HepG2 (cell line): ENCODE data around the gene LMF2. TPM values are rescaled to one million over a fixed set of nuclear protein-coding genes. Genes with fewer than 3 reads are reported as not detected.

Source experiments
- ATAC-seq: fragments of 200-7000 bp; cut with Tn5 transposase; 3 replicates; pipeline ENCODE4 v1.9.1; 2020; ENCODE audit warnings: mild to moderate bottlenecking, moderate library complexity
- BruUV-seq: library from RNA; stranded (reverse); fragments of 400-500 nt; replicated peaks from 2 replicates; lab custom pipeline; 2021; lab: Mats Ljungman, UMichigan
- CTCF ChIA-PET: fragments of 300-600 bp; formaldehyde crosslinking; extraction: SDS; loops from one replicate; lab custom pipeline; 2021; ENCODE audit warnings: low total read pairs, inconsistent platforms, low intra/inter-chr PET ratio; lab: Yijun Ruan, JAX
- POLR2A ChIA-PET: fragments of 350-600 bp; sonication (Branson Sonifier 250); formaldehyde crosslinking; loops from one replicate; lab custom pipeline; 2020; ENCODE audit warnings: antibody characterized with exemption, inconsistent platforms; lab: Yijun Ruan, JAX
- DNase-seq: peaks from one replicate; pipeline ENCODE4 v3.0.0-alpha.2; 2015; ENCODE audit warnings: low spot score
- FAIRE-seq: peaks from 3 replicates; lab custom pipeline; 2011; peaks lifted over from hg19 to GRCh38; lab: Jason Lieb, UNC
- H2AFZ ChIP-seq: one replicate; pipeline ENCODE4 v1.6.1; 2011; ENCODE audit warnings: low read length, inconsistent platforms
- H3K27ac ChIP-seq: fragments of 300-600 bp; 3 replicates; pipeline ENCODE4 v1.8.0; 2011; ENCODE audit warnings: mixed run types, mild to moderate bottlenecking, mixed read lengths, low read length, inconsistent platforms; ENCODE audit not compliant: insufficient read depth; ENCODE audit errors: extremely low read length
- H3K27me3 ChIP-seq, 2 experiments: fragments of 200-600 bp in 1 of 2; 2 replicates in 1 of 2; 3 replicates in 1 of 2; pipeline versions ENCODE4 v1.6.0 to v1.8.0; 2011; ENCODE audit warnings: low read length in 2 of 2, mild to moderate bottlenecking in 2 of 2, moderate library complexity in 2 of 2, inconsistent platforms in 1 of 2; ENCODE audit not compliant: insufficient read depth in 2 of 2, control insufficient read depth in 1 of 2
- H3K36me3 ChIP-seq, 2 experiments: fragments of 200-600 bp in 1 of 2; replicated peaks in 1 of 2; 2 replicates in 1 of 2; 3 replicates in 1 of 2; pipeline versions ENCODE4 v1.5.1 to v1.8.0; 2011; ENCODE audit warnings: low read length in 2 of 2, inconsistent platforms in 1 of 2; ENCODE audit not compliant: insufficient read depth in 2 of 2, control insufficient read depth in 1 of 2
- H3K4me1 ChIP-seq: 2 replicates; pipeline ENCODE4 v1.5.1; 2012; ENCODE audit warnings: low read length, inconsistent platforms; ENCODE audit not compliant: insufficient read depth
- H3K4me2 ChIP-seq: 2 replicates; pipeline ENCODE4 v1.6.0; 2011; ENCODE audit warnings: low read depth, low read length, inconsistent platforms
- H3K4me3 ChIP-seq, 3 experiments: fragments of 200-600 bp in 1 of 3; sonication (generic), shearing (Covaris generic) in 1 of 3; replicated peaks in 1 of 3; 2 replicates each; pipeline ENCODE4 v1.5.1; 2011 to 2016; ENCODE audit warnings: low read length in 3 of 3, inconsistent platforms in 2 of 3, low read depth in 2 of 3, mild to moderate bottlenecking in 2 of 3, control low read depth in 1 of 3, mixed read lengths in 1 of 3; ENCODE audit not compliant: insufficient read depth in 1 of 3
- H3K79me2 ChIP-seq: one replicate; pipeline ENCODE4 v1.6.1; 2011; ENCODE audit warnings: low read length, inconsistent platforms; ENCODE audit not compliant: insufficient read depth
- H3K9ac ChIP-seq: 2 replicates; pipeline ENCODE4 v1.6.0; 2011; ENCODE audit warnings: mild to moderate bottlenecking, low read depth, low read length, inconsistent platforms; ENCODE audit not compliant: insufficient read depth
- H3K9me3 ChIP-seq: 2 replicates; pipeline ENCODE4 v1.5.1; 2012; ENCODE audit warnings: mild to moderate bottlenecking, low read length
- H4K20me1 ChIP-seq: 2 replicates; pipeline ENCODE4 v1.6.0; 2011; ENCODE audit warnings: inconsistent platforms, mild to moderate bottlenecking, low read length, moderate library complexity; ENCODE audit not compliant: insufficient read depth
- AGO2 ChIP-seq: fragments of 200-400 bp; formaldehyde crosslinking; optimal IDR thresholded peaks from 2 replicates; pipeline ENCODE3; 2017; ENCODE audit warnings: mild to moderate bottlenecking, low read depth, low read length, moderate library complexity
- FOXK2 ChIP-seq: fragments of 450-650 bp; IDR thresholded peaks from 2 replicates; pipeline ENCODE4 v1.6.1; 2016
- SP5 ChIP-seq: IDR thresholded peaks from 2 replicates; pipeline ENCODE4 v1.6.1; 2016; ENCODE audit warnings: low read depth, borderline replicate concordance
- ZNF451 ChIP-seq: sonication (generic); formaldehyde crosslinking; IDR thresholded peaks from 2 replicates; pipeline ENCODE4 v1.5.0; 2020; ENCODE audit warnings: mild to moderate bottlenecking, missing genetic modification reagents
- WGBS: methylation state at CpG from one replicate; pipeline ENCODE4 v1.1.6; 2017; ENCODE audit warnings: low lambda C conversion rate; 5-methylcytosine and 5-hydroxymethylcytosine counted together
- in situ Hi-C: cut with HindIII; loops from 2 replicates; pipeline ENCODE4 v1.10.0; 2017; ENCODE audit warnings: low pct_unique_long_range_greater_than_20kb; ENCODE audit not compliant: extremely low pct_ligation_motif_present
- intact Hi-C: fragments of 100-400 bp; cut with micrococcal nuclease; formaldehyde crosslinking; loops from one replicate; pipeline ENCODE4 v1.10.0; 2022; ENCODE audit not compliant: unreplicated experiment
- polyA plus RNA-seq, 8 experiments: library from polyadenylated mRNA; depleted of rRNA in 3 of 8; stranded (reverse) in 7 of 8; unstranded in 1 of 8; fragments of >200 nt; fragmentation: Illumina TruSeq in 4 of 8; extraction: Trizol in 4 of 8; gene quantifications; 2 replicates each; pipeline versions ENCODE4 v1.2.1 to v1.2.3, GENCODE V29; 2011 to 2016; ENCODE audit warnings: low read depth in 4 of 8, missing spikeins in 1 of 8, mixed read lengths in 1 of 8; ENCODE audit not compliant: insufficient read depth in 1 of 8
- total RNA-seq, 5 experiments: library from RNA; depleted of rRNA; stranded (reverse); fragments of >200 nt; fragmentation: Illumina TruSeq; extraction: Trizol; gene quantifications; 2 replicates each; pipeline ENCODE4 v1.2.3, GENCODE V29; 2016; ENCODE audit warnings: low read depth in 1 of 5
- TF ChIP-seq, protein P1 (sequence below): IDR thresholded peaks from 2 replicates; pipeline ENCODE4 v1.6.1; 2012; ENCODE audit warnings: low read length, improper control_type of control experiment
- TF ChIP-seq, protein P2 (sequence below): IDR thresholded peaks from 2 replicates; pipeline ENCODE4 v1.6.1; 2016; ENCODE audit warnings: missing biosample characterization, missing genetic modification reagents, low read depth
- TF ChIP-seq, protein P3 (sequence below): sonication (generic); formaldehyde crosslinking; IDR thresholded peaks from 2 replicates; pipeline ENCODE4 v1.8.0; 2022; ENCODE audit warnings: missing genetic modification reagents, mild to moderate bottlenecking, inconsistent platforms, borderline replicate concordance

The LMF2 gene
- total and polyA plus RNA-seq, 2 of the 13 experiments (the other 11 are each of a cell fraction or from before 2014, with no cell fraction given) = 23.3 to 30.6 TPM

DNA sequence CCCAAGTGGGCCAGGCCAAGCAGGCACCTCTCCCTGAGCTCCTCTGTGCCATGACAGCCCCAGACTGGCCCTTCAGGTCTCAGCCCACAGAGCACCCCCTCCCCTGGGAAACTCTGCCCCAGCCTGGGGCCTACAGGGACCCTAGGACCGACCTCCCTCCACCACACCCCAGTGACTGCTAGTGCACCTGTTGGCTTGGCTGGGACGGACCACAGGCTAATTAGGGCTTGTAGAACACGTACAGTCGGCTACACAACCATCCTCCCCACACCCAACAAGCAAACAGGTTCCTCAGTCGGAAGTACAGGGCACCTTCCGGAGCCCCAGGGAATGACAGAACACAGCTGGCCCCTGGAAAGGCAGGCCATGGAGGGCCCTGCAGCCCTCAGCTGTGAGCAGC lies 37.0 kb downstream of the LMF2 start (continued):
- TF ChIP-seq, protein P1, sequence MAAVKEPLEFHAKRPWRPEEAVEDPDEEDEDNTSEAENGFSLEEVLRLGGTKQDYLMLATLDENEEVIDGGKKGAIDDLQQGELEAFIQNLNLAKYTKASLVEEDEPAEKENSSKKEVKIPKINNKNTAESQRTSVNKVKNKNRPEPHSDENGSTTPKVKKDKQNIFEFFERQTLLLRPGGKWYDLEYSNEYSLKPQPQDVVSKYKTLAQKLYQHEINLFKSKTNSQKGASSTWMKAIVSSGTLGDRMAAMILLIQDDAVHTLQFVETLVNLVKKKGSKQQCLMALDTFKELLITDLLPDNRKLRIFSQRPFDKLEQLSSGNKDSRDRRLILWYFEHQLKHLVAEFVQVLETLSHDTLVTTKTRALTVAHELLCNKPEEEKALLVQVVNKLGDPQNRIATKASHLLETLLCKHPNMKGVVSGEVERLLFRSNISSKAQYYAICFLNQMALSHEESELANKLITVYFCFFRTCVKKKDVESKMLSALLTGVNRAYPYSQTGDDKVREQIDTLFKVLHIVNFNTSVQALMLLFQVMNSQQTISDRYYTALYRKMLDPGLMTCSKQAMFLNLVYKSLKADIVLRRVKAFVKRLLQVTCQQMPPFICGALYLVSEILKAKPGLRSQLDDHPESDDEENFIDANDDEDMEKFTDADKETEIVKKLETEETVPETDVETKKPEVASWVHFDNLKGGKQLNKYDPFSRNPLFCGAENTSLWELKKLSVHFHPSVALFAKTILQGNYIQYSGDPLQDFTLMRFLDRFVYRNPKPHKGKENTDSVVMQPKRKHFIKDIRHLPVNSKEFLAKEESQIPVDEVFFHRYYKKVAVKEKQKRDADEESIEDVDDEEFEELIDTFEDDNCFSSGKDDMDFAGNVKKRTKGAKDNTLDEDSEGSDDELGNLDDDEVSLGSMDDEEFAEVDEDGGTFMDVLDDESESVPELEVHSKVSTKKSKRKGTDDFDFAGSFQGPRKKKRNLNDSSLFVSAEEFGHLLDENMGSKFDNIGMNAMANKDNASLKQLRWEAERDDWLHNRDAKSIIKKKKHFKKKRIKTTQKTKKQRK = no peak
- TF ChIP-seq FOXK2 (no peak), ZNF451 (CRISPR knock-in tag) (no peak), SP5 (CRISPR knock-in tag) (no peak)
- TF ChIP-seq, protein P2, sequence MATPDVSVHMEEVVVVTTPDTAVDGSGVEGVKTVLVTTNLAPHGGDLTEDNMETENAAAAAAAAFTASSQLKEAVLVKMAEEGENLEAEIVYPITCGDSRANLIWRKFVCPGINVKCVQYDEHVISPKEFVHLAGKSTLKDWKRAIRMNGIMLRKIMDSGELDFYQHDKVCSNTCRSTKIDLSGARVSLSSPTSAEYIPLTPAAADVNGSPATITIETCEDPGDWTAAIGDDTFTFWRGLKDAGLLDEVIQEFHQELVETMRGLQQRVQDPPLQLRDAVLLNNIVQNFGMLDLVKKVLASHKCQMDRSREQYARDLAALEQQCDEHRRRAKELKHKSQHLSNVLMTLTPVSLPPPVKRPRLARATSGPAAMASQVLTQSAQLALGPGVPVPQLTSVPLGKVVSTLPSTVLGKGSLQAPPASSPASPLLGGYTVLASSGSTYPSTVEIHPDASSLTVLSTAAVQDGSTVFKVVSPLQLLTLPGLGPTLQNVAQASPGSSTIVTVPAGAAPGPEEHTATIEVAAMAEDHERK = no peak

DNA sequence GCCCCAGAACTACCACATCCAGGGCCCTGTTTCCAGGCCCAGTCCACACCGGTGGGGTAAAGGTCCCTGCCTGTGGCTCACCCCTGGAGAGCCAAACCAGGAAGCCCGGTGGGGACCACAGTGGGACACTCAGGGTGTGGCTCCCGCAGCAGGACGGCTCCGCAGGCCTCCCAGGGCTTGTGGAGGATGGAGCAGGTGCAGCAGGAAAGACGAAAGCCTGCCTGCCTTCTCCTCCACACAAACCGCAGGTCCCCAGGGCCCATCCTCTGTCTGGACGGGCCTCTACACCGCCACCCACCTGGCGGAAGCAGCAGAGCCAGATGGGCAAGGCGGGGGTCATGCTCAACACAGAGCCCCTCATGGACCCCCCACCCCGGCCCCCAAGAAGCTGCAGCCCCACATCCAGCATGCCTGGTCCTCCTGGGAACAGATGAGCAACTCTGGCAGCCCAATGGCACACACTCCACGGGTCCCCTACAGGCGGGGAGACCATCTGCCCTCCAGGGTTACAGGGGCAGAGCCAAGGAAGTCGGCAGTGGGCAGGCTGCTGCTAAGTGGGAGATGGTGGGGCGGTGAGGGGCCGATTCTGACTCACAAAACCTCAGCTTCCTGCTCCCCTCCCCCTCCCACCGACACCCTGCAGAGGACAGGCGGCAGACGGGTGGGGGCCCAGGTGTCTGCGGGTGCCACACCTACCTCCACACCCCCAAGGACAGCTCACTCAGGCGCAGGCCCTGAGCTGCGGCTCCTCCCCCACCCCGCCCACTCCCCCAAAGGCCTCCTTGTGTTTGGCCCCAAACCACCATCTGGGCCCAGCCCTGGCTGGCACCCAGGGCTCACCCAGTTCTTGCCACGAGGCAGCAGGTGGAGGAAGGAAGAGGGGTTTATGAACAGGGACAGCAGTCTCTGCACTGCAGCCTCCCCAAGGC lies 37.9 kb downstream of the LMF2 start:
- no peaks in the 10 kb centered on the region for H3K27me3 ChIP-seq
- FAIRE-seq (no peak), DNase-seq (no peak), ATAC-seq (no peak)
- peaks cover 17 to 29% of the 10 kb centered on the region in 2 experiments; a peak in 4 of 5 replicates for H3K36me3 ChIP-seq
- no peak overlapping the region for H3K4me3 ChIP-seq
- in situ Hi-C loops = no loop called here
- H4K20me1 ChIP-seq = peaks cover 35% of the 10 kb centered on the region
- H3K27ac ChIP-seq = no peak overlapping the region
- 100% methylated on average over 1 of the region's 25 CpGs for WGBS
- H2AFZ ChIP-seq = no peak overlapping the region
- intact Hi-C loops = no loop called here
- no peaks in the 10 kb centered on the region for H3K9me3 ChIP-seq
- H3K9ac ChIP-seq = no peak overlapping the region
- H3K4me1 ChIP-seq = peaks cover 42% of the 10 kb centered on the region
- H3K4me2 ChIP-seq = no peak overlapping the region
- H3K79me2 ChIP-seq = peaks cover 50% of the 10 kb centered on the region
- ChIA-PET CTCF (no interaction called here), POLR2A (no interaction called here)
- TF ChIP-seq AGO2 = peak; percentile 0
- TF ChIP-seq, protein P3, sequence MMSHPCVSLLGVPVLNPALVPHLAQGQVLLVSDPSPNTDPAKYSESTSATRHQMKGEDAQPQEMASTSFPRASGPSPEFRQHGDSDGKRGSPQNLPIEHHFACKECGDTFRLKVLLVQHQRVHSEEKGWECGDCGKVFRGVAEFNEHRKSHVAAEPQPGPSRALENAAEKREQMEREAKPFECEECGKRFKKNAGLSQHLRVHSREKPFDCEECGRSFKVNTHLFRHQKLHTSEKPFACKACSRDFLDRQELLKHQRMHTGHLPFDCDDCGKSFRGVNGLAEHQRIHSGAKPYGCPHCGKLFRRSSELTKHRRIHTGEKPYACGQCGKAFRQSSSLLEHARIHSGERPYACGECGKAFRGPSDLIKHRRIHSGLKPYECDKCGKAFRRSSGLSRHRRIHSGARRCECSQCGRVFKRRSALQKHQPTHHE (CRISPR knock-in tag) = no peak
- BruUV-seq = no TSS peak
